Kasumi-1 (cell line): Measurements from ENCODE around the gene PITPNM3.

Experiments used
- DNase-seq, 2 experiments: peaks; one replicate each; lab custom pipeline; 2025; lab: John Stamatoyannopoulos, UW

PITPNM3 gene

DNA sequence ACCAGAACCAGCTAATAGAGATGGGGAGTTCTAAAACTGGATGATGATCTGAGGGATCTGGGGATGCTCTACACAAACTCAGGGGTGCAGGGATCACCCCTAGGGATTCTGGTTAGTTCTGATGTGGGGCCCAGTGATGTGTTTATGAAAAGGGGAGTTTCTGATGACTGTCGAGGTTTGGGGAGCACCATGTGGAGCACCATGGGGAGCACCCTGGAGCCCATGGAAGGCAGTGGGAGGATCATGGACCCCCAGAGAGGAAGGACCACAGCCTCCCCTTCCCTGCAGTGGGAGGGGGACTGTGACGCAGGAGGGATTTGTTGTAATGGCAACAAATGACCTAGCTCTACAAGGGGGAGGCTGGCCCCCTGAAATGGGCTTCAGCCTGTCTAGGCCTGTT lies 93.7 kb downstream of the PITPNM3 start:
- DNase-seq, result no peak

DNA sequence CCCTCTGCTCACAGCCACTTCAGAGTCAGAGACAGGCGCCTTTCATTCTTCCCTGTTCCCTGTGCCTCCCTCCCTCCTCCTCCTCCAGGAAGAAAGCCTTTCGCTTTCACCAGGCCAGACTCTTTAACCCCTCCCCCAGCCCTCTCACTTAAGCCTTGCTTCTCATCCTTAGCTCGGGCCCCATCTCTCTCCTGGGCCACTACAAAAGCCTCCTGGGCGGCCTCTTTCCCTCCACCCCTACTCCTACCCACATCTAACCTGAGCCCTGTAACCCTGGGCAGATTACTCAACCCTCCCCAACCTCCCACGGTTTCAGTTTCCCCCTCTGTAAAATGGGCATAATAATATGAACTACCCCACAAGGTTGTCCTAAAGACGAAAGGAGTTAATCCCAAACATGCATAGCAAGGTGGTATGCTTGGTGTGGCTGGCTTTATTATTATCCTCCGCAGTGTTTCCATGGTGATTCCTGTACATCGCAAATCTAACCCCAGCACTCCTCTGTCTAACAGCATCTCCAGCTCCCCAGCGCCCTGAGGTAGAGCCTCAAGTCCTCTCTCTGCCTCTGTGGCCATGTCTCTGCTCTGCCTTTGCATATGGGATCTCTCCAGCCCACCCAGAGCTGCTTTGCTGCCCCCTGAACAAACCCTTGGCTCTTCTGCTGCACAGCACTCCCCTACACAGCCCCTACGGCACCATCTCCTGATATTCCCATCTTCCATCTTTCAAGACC lies 94.4 kb downstream of the PITPNM3 start:
- no peak for DNase-seq

DNA sequence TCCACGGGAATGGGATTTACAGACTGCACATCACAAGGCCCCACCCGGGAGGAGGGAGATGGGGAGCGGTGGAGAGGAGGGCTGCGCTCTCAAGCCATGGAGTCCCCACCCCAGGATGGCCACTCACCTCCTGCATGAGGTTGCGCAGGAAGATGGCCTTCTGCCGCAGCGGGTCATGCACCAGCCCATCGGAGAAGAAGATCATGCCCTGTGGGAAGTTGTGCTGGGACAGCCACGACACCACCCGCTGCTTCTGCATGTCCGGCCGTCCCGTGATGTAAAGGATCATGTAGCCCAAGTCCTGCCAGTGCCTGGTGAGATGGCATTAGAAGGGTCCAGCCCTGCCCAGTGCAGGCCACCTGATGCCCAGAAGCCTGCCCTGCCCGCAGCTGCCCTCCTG lies 95.1 kb downstream of the PITPNM3 start:
- DNase-seq, result no peak

DNA sequence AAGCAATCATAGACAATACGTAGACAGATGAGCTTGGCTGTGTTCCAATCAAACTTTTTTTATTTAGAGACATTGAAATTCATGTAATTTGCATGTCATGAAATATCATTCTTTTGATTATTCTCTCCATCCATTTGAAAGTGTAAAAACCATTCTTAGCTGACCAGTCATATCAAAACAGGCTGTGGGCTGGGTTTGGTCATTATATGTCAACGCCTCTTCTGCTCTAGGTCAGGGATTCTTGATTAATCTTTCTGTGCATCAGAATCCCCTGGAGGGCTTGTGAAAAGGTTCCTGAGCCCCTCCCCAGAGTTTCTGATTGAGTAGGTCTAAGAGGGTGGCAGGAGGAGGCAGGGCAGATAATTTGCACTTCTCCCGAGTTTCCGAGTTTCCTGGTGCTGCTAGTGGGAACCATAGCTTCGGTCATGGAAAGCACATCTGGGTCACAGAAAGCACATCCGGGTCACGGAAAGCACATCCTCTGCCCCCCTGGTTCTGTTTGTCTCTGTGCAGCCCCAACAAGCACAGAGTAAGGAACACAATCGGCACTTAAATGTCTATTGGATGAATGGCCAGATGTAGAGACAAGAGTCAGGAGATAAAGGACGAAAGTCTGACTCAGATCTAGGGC lies 95.7 kb downstream of the PITPNM3 start:
- DNase-seq, result no peak

DNA sequence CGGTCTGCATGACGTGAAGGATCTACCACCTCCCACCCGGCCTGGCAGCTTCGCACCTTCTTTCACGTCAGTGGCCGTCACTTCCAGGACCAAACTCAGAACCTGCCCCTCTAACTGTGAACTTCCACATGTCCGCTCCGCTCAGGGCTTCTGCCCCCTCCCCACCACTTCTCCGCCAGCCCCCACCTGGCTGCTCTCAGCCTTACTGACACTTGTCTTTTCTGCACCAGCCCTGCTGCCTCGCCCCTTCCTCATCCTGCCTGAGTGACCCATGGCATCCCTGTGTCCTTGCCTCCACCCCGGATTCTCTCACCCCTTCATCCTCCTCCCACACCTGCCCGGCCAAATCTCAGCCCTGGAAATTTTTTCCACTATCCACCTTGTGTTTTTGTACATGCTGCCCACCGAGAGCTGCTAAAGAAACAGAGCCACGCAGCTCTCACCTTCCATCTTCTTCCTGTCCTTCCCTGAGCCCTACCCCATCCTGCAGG lies 97.8 kb downstream of the PITPNM3 start:
- no peak for DNase-seq

DNA sequence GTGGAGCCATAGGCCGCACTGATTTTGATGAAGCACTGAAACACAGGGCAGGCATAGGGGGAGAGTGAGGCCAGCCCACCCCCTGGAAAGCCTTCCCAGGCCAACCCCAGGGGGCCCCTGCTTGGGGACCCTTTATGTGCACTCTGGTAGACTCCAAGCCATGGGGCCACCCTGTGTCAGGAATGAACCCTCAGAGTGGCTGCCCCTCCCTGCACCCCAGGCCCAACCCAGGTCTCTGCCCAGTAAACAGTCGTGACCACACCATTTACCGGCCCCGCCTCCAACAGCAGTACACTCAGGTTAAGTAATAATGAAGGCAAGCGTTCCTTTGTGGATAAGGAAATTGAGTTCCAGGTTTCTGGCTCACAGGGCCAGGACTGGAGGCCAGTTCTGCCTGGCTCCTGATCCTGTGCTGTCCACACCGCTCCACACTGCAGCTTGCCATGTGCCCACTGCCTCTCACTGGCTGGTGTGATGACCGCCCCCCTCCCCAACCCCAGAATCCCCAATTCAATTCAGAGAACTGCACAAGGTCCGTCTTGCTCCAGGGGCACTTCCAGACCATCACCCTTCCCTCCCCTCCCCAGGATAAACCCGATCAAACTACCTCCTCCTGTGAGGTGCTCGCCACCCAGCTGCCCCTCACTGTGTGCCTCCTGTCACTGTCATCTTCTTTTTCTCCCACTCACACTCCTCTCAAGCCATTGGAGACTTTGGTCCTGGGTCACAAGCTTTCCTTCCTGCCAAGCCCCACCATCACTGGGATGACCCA lies 98.5 kb downstream of the PITPNM3 start:
- no peak for DNase-seq

DNA sequence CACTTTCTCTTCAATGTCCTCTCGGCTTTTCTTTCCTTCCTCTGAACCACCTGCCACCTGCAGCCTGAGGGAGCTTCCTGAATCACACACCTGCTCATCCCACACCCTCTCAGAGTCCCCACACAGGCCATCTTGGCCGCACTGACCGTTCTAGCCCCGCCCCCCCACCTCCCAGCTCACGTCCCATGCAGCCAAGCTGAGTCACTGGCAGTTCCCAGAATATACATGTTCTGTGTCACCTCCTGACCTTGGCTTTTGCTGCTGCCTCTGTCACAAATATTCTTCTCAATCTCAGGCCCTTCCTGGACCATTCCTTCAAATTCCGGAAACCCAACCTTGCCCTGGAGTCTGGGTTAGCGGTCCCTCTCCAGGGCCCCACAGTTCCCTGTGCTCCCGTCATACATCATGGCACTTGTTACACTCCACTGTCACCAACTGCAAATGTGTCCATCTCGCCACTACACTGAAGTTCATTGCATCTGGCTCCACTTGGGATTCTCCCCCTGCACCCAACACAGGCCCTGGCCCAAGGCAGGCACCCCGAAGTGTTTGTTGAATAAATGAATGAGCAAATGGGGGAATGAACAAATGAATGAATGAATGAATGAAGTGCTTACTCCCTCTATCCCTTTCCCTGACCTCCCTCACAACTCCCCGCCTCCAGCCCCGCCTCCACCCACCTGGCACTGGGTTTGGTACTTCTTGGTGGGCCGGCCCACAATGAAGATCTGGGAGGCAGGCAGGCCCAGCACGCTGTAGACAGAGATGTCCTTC lies 99.3 kb downstream of the PITPNM3 start:
- no peak for DNase-seq

DNA sequence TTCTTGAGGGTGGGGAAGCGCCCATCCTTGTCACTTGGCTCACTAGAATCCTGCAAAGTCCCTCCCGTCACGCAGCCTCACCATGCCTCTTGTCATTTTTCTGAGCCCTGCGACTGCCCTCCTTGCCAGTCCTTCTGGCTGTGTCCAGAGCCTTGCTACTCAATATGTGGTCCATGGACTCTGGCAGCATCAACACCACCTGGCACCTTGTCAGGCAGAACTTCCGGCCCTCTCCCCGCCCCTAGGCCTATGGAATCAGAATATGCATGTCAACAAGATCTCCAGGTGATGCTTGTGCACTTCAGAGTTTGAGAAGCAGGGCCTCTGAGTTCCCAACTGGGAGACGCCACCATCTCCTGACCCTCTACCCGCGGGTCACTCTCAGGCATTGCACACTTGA lies 100.0 kb downstream of the PITPNM3 start:
- DNase-seq, result no peak

DNA sequence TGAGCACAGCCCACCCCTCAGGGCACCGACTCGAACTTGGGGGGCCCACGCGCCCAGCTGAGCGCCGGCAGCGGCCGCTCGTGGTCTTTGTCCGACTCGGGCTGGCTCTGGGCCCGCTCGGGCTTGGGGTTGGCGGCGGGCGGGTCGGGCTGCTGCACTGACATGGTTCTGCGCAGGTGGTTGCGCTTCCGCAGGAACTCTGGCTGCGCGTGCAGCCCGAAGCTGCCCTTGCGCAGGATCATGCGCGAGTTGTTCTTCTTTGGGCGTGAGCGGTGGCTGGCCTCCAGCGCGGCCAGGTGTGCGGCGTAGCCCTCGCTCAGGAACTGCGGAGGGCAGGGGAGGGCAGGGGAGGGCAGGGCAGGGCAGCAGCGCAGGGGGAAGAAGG lies 101.0 kb downstream of the PITPNM3 start:
- no peak for DNase-seq

DNA sequence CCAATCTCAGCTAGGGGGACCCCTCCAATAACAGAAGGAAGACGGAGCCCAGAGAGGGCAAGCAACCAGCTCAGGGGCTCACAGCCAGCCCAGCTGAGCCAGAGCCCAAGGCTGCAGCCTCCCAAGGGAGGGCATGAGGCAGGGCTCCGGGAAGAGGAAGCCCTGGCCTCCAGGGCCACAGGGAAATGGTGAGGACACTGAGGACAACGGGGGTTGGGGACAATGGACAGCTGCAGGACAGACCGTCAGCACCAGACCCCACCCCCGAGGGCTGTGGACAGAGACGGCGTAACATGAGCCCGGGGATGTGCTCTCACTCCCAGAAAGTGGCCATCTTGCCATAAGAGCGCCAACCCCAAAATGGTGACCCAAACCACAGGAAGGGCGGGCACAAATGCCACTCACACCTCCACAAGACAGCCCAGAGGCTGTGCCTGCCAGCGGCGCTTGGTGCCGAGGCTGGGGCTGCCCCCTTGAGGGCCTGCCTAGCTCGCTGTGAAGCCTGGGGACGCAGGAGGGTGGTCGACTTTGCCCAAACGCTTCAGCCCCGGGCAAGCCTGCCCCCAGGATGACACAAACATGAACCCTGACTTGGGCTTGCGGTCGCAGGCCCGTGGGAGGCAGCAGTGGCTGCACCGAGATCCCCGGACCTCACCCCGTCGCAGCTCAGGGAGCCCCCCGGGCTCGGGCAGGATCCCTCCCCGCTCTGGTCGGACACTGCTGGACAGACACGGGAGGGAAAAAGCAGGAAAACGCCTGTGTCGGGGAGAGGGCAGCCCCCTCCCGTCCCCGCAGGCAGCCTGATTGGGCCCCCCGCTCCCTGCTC lies 101.6 kb downstream of the PITPNM3 start:
- no peak for DNase-seq

DNA sequence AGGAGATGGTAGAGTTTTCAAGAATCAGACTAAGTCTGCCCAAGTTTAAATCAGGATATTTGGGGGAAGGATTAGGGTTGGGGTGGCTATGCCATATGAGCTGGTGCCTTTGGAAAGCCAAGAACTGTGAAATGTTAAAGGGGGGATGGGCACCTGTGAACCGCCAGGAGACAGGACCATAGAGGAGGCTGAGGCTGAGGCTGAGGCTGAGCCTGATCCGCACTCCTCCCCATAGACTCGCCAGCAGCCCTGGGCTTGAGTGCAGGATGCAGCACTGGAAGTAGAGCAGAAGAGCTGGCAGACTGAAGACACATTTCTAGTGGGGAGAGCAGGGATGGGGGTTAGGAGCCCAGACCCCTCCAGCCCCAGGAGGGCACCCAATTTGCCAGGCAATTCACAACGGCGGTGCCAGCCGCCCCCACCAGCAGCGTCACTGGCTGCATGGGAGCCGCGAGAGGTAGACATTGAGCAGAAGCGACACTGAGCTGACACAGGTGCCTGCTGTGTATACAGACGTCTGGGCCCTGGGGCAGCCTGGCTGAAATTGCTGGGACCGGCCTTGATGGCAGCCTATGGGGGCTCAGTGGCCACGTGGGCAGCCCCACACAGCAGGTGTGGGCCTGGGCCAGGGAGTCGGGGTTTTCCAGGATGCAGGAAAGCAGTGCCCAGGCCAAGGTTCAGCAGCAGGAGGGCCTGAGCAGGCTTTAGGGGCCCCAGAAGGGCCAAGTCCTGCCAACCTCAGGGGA lies 102.9 kb downstream of the PITPNM3 start:
- DNase-seq, result no peak

DNA sequence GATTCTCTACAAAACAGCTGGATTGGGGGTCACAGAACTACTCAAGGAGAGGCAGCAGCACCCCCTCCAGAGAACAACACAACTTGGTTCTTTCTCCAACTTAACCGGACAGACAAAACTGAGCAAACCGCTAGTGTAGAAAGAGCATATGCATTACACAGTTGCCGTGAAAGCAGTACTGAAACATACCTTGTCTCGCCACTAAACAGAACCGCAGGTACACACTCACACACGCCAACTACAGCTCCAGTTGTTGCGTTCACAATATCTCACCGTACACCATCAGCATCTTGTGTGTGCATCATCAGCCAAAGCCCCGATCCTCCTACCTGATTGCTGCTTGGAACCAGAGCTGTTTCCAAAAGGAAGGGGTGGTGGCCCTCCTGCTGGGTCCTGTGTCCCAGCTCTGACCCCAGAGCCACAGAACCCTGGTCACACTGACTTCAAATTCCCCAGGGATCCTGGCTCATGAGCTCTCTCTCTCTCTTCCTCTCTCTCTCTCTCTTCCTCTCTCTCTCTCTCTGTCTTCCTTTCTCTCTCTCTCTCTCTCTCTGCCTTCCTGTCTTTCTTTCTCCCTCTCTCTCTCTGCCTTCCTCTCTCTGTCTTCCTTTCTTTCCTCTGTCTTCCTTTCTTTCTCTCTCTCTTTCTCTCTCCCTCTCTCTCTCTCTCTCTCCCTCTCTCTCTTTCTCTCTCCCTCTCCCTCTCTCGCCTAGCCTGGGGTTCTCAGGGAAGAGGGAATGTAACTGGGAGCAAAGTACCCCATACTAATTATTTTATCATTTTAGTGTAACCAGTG lies 103.7 kb downstream of the PITPNM3 start:
- no peak for DNase-seq

DNA sequence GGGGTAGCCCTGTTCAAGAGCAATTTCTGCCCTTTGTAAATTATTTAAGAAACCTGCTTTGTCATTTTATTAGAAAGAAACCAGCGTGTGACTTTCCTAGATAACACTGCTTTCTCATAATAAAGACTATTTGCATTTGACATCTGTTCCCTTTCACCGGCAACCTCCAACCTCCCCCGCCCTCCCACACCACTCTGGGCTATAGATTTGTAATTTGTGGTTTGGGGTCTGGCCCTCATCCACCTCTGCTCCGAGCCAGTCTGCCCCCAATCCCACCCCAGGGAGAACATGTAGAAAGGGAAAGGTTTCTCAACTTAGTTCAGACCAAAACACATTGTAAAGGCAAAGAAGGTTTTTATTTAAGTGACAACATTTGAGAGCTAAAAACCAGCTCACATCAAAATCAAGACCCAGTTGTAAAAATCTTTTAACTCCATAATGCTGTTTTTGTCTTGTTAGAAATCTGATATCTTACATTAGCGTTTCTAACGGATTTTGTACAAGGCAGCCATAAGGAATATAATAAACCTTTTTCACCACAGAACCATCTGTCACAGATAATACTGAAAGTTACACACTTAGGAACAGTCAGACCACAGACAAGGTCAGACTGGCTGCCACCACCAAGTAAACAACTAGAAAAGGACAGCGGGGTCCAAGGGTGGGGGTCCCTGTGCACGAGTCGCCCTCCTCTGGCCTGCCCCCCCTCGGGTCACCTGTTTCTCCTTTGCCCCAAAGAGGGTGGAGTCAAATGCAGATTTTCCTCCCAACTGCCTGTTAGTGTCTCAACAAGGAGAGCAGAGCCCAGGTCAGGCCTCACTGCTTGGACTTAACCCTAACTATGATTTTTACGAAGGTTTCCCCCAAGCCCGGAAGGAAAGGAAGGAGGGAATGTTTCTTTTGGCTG lies 105.2 kb downstream of the PITPNM3 start:
- DNase-seq, result no peak

DNA sequence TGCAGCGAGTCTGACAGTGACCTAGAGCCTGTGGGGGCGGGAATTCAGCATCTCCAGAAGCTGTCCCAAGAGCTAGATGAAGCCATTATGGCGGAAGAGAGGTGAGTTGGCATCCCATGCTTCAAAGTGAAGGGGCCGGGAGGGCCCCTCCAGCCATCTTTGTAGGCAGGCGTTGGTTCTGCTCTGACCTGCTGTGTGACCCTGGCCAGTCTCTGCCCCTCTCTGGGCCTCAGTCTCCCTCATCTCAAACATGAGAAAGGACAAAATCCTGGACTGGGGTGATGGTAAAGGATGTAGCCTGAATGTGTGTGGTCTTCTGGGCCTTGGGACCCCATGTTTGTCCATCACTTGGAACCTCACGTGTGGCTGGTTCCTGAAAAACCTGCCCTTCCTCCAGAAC lies 107.0 kb downstream of the PITPNM3 start:
- no peak for DNase-seq

DNA sequence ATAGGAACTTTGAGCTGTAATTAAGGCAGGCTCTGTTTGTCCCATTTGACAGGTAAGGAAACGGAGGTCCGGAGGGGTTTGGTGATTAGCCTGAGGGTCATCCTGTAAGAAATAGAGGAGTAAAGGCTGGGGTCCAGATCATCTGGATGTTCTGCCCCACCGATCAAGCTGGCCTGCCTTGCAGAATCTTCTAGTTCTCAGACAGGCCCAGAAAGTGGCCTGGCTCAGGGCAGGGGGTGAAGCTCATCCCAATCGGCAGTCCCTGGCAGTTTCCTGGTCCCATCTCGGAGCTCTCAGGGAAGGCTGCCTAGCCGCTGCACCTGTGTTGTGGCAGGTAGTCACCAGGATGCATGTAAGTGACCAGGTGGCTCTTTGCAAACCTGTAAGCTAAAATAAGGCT lies 107.9 kb downstream of the PITPNM3 start:
- no peak for DNase-seq

DNA sequence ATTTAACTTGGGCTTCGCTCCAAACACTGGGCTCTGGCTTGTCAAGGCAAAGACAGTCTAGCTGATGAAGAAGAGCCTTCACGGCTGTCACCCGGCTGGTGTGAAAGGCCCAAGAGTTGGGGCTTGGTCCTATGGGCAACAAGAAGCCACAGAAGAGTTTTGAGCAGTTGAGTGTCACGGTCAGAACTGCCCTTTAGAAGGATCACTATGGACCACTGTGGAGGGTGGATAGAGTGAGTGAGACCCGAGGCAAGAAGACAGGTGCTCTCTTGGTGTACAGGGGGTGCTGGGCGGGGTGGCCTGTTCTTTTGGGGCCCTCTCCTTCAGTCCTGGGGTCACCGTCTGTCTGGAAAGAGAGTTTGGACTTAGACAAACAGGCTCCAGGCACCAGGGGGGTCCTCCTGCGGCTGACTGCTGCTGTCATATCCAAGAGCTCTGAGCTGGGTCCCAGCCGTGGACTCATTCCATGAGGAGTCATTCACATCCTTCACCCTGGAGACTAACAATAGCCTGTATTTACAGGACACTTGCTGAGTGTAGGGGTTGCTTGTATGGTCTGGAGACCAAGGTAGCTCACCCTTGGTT lies 109.7 kb downstream of the PITPNM3 start:
- DNase-seq, result no peak

DNA sequence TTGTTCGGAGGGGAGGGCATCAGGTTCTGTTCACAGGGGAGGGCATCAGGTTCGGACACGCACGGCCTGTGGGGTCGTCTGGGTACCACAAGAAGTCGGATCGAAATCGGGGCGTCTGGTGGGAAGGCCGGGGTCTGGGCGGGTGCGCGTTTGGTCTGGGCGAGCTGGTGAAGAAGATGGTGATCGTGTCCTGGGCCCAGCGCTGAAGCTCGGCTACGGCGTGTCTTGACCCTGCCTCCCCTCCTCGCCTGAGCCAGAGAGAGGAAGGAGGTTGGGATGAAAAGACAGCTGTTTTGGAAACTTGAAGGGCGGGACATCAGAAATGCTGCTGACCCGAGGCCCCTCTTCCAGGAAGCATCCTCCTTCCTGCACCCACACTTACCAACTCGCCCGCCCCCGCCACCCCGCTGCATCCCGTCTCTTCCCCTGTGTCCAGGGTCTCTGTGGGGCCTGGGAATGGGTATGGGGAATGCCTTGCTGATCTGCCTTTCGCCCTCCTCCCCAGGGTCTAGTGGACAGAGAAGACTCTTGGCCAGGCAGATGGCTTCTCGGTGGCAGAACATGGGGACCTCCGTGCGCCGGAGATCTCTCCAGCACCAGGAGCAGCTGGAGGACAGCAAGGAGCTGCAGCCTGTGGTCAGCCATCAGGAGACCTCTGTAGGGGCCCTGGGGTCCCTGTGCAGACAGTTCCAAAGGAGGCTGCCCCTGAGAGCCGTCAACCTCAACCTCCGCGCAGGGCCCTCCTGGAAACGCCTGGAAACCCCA lies 111.6 kb downstream of the PITPNM3 start:
- DNase-seq, result no peak
